ENCODE data around the gene JAML. TPM values are rescaled to one million over a fixed set of nuclear protein-coding genes. Genes with fewer than 3 reads are reported as not detected.

The JAML gene
- total RNA-seq, 1 donor from 2014 or later, result 0.19 TPM

- Mint-ChIP-seq H3K27me3 (peaks cover 43% of the 10 kb centered on the region), H3K27ac (peak overlapping the region; percentile 52), H3K4me1 (ENCODE audit: unreplicated experiment) (peaks cover 12% of the 10 kb centered on the region), H3K9me3 (no peaks in the 10 kb centered on the region), H3K36me3 (peaks cover 6% of the 10 kb centered on the region), H3K4me3 (no peak overlapping the region)
- TF ChIP-seq CTCF (conservative IDR thresholded peaks at IDR 0.05), result no peak
- no peak for DNase-seq (ENCODE audit: extremely low spot score, unreplicated experiment)
Observed at GRCh38 chr11:118243993-118244762, 19.4 kb upstream of the JAML start.

- Mint-ChIP-seq H3K4me1 (ENCODE audit: unreplicated experiment) (peaks cover 12% of the 10 kb centered on the region), H3K4me3 (peak overlapping the region; percentile 56), H3K36me3 (peaks cover 6% of the 10 kb centered on the region), H3K27me3 (peaks cover 39% of the 10 kb centered on the region), H3K27ac (peak overlapping the region; percentile 96), H3K9me3 (no peaks in the 10 kb centered on the region)
- no peak for TF ChIP-seq CTCF (conservative IDR thresholded peaks at IDR 0.05)
- DNase-seq (ENCODE audit: extremely low spot score, unreplicated experiment), result no peak
Observed at GRCh38 chr11:118243161-118243560, 18.4 kb upstream of the JAML start.

GRCh38 chr11:118241764-118242098, 16.9 kb upstream of the JAML start:
- peaks cover 12% of the 10 kb centered on the region for H3K4me1 Mint-ChIP-seq (ENCODE audit: unreplicated experiment)
- TF ChIP-seq CTCF (conservative IDR thresholded peaks at IDR 0.05), result no peak
- H3K36me3 Mint-ChIP-seq, result peaks cover 6% of the 10 kb centered on the region
- H3K27me3 Mint-ChIP-seq, result peaks cover 28% of the 10 kb centered on the region
- peak overlapping the region; percentile 69 for H3K4me3 Mint-ChIP-seq
- H3K9me3 Mint-ChIP-seq, result no peaks in the 10 kb centered on the region
- DNase-seq (ENCODE audit: extremely low spot score, unreplicated experiment), result no peak
- peak overlapping the region; percentile 96 for H3K27ac Mint-ChIP-seq

- H3K4me3 Mint-ChIP-seq, result peak overlapping the region; percentile 69
- TF ChIP-seq CTCF (conservative IDR thresholded peaks at IDR 0.05), result no peak
- peaks cover 12% of the 10 kb centered on the region for H3K4me1 Mint-ChIP-seq (ENCODE audit: unreplicated experiment)
- DNase-seq (ENCODE audit: extremely low spot score, unreplicated experiment), result no peak
- peaks cover 6% of the 10 kb centered on the region for H3K36me3 Mint-ChIP-seq
- peaks cover 26% of the 10 kb centered on the region for H3K27me3 Mint-ChIP-seq
- H3K27ac Mint-ChIP-seq, result peak overlapping the region; percentile 96
- H3K9me3 Mint-ChIP-seq, result no peaks in the 10 kb centered on the region
Observed at GRCh38 chr11:118240999-118241763, 16.4 kb upstream of the JAML start.

- H3K4me1 Mint-ChIP-seq (ENCODE audit: unreplicated experiment), result peaks cover 12% of the 10 kb centered on the region
- no peak for TF ChIP-seq CTCF (conservative IDR thresholded peaks at IDR 0.05)
- no peaks in the 10 kb centered on the region for H3K9me3 Mint-ChIP-seq
- H3K36me3 Mint-ChIP-seq, result peaks cover 6% of the 10 kb centered on the region
- peak overlapping the region; percentile 96 for H3K27ac Mint-ChIP-seq
- peak overlapping the region; percentile 63 for H3K4me3 Mint-ChIP-seq
- peaks cover 22% of the 10 kb centered on the region for H3K27me3 Mint-ChIP-seq
- DNase-seq (ENCODE audit: extremely low spot score, unreplicated experiment), result no peak
Observed at GRCh38 chr11:118239509-118240205, 14.8 kb upstream of the JAML start.
